Activated T-helper 17 cell treated with anti-CD3 and anti-CD28 coated beads, Interleukin-2, amount 50 U/mL, for 72 hours (primary cell): Measurements from ENCODE around the gene ANAPC1. TPM values are rescaled to one million over a fixed set of nuclear protein-coding genes. Genes with fewer than 3 reads are reported as not detected.

Experiments used
- ATAC-seq: fragments of 150-1000 bp; cut with Tn5 transposase; replicated peaks from 2 replicates; pipeline ENCODE4 v1.10.0; 2021; ENCODE audit warnings: mild to moderate bottlenecking, moderate library complexity
- H3K27ac Mint-ChIP-seq: one replicate; pipeline ENCODE4 v1.8.0; 2022; ENCODE audit warnings: mixed read lengths
- H3K27me3 Mint-ChIP-seq: one replicate; pipeline ENCODE4 v1.8.0; 2022; ENCODE audit warnings: mixed read lengths
- H3K36me3 Mint-ChIP-seq: one replicate; pipeline ENCODE4 v1.8.0; 2022; ENCODE audit warnings: low read depth, mild to moderate bottlenecking, mixed read lengths
- H3K4me1 Mint-ChIP-seq: one replicate; pipeline ENCODE4 v1.8.0; 2022; ENCODE audit warnings: mixed read lengths
- H3K4me3 Mint-ChIP-seq: one replicate; pipeline ENCODE4 v1.8.0; 2022; ENCODE audit warnings: mild to moderate bottlenecking, mixed read lengths
- H3K9me3 Mint-ChIP-seq: one replicate; pipeline ENCODE4 v1.8.0; 2022; ENCODE audit warnings: mixed read lengths
- total RNA-seq, 2 donors: library from RNA; stranded (reverse); gene quantifications; one replicate each; pipeline ENCODE4 v1.2.3, GENCODE V29; 2022

The ANAPC1 gene, protein sequence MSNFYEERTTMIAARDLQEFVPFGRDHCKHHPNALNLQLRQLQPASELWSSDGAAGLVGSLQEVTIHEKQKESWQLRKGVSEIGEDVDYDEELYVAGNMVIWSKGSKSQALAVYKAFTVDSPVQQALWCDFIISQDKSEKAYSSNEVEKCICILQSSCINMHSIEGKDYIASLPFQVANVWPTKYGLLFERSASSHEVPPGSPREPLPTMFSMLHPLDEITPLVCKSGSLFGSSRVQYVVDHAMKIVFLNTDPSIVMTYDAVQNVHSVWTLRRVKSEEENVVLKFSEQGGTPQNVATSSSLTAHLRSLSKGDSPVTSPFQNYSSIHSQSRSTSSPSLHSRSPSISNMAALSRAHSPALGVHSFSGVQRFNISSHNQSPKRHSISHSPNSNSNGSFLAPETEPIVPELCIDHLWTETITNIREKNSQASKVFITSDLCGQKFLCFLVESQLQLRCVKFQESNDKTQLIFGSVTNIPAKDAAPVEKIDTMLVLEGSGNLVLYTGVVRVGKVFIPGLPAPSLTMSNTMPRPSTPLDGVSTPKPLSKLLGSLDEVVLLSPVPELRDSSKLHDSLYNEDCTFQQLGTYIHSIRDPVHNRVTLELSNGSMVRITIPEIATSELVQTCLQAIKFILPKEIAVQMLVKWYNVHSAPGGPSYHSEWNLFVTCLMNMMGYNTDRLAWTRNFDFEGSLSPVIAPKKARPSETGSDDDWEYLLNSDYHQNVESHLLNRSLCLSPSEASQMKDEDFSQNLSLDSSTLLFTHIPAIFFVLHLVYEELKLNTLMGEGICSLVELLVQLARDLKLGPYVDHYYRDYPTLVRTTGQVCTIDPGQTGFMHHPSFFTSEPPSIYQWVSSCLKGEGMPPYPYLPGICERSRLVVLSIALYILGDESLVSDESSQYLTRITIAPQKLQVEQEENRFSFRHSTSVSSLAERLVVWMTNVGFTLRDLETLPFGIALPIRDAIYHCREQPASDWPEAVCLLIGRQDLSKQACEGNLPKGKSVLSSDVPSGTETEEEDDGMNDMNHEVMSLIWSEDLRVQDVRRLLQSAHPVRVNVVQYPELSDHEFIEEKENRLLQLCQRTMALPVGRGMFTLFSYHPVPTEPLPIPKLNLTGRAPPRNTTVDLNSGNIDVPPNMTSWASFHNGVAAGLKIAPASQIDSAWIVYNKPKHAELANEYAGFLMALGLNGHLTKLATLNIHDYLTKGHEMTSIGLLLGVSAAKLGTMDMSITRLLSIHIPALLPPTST (N-terminal part only)
- total RNA-seq: 100 to 1,000 TPM in 1 of 2 donors, 10 to 100 TPM in 1; 75.6 to 119 TPM

DNA sequence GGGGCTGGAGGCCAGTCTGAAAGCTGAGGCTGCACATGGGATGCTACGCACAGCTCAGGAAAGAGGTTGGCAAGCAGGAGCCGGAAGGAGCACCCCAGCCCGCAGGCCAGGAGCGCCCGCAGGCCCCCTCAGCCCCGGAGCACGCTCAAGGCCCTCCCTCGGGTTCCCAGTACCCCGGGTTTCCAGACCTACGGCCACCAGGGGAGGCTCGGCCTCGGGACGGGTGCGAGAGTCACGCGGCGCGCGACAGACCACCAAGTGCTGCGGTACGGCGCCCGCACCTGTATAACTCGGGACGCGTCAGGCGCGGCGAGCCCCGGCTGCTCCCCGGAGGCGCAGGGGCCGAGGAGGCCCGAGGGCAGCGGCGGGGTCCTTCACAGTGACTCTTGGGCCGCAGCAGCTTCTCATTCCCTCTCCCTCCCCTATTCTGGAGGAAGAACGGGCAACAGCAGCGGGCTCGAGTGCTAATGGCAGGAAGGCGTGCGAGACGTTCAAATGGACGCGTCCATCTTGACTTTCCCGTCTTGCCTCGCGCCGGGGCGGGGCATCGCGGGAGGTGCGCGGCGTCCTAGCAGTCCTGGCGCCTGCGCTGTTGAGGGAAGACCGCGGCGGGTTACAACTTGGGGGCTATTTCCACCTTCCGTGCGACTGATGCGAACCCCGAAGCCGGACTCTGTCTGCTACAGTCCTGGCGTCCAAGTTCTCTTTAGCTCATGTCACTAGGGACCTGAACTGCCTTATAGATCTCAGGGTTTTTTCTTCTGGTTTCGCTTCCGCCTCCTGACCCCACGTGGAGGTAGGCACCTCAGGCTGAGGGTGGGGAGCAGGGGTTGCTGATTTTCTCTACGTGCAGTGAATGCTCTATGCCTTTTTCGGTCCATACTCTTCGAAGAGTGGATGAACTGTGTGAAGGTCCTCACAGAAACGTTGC lies at the start of gene ANAPC1:
Gene ANAPC1 (minus strand): TSS at position 533 of the 931 bp plus-strand sequence. CDS start 3,368 bp downstream, outside the sequence.
- ATAC-seq: peak; percentile 95
- peak within 1 kb of the TSS; percentile 95 for H3K4me3 Mint-ChIP-seq
- H3K9me3 Mint-ChIP-seq: no peaks in the 10 kb centered on the region
- no peaks in the 10 kb centered on the region for H3K27me3 Mint-ChIP-seq
- H3K36me3 Mint-ChIP-seq: peaks cover 42% of the 10 kb centered on the region
- H3K27ac Mint-ChIP-seq: peak within 1 kb of the TSS; percentile 97
- no peaks in the 10 kb centered on the region for H3K4me1 Mint-ChIP-seq

DNA sequence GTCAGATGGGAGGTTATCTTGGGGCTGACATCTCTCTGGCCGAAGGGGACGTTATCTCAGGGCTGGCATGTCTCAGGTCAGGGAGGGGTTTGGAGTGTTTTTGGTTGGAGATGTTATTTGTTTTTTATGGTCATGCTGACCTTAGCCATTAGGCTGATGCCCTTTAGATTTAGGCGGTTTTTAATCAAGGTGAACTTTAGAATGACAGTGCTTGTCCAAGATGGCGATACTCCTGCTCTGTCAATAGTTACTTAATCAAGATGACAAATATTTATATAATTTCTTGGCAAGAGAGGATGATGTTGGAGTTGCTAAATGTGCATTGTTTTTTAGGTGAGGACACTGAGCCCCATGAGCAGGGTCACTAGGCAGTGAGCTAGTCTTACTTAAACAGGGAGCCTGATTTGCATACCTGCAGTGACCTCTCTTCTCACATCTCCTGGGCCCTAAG lies 48.9 kb upstream of the ANAPC1 start:
- Mint-ChIP-seq H3K27ac (peak overlapping the region; percentile 9), H3K4me1 (peaks cover 16% of the 10 kb centered on the region), H3K4me3 (no peak overlapping the region), H3K9me3 (no peaks in the 10 kb centered on the region), H3K27me3 (peaks cover 15% of the 10 kb centered on the region), H3K36me3 (no peaks in the 10 kb centered on the region)
- no peak for ATAC-seq

DNA sequence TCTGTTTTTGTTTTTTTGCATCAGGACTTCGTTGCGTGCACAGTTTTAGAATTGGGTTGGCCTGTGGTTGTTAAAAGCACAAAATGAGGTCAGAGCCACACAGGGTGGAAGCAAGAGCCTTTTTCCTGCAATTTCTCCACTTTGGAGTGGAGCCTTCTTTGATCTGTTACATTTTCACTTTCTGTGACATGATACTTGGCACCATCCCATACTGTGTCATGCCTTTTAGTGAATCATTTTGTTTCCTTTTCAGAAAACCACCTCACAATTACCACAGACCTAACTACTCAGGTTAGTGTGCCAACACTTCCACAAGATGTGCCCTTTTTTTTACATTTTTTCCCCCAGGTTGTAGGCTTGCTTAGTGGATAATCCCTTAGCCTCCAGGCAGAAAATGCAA lies 46.9 kb upstream of the ANAPC1 start:
- H3K27ac Mint-ChIP-seq: peak overlapping the region; percentile 90
- peaks cover 18% of the 10 kb centered on the region for H3K27me3 Mint-ChIP-seq
- peak; percentile 93 for ATAC-seq
- H3K36me3 Mint-ChIP-seq: no peaks in the 10 kb centered on the region
- H3K4me1 Mint-ChIP-seq: peaks cover 16% of the 10 kb centered on the region
- no peaks in the 10 kb centered on the region for H3K9me3 Mint-ChIP-seq
- H3K4me3 Mint-ChIP-seq: peak overlapping the region; percentile 60

DNA sequence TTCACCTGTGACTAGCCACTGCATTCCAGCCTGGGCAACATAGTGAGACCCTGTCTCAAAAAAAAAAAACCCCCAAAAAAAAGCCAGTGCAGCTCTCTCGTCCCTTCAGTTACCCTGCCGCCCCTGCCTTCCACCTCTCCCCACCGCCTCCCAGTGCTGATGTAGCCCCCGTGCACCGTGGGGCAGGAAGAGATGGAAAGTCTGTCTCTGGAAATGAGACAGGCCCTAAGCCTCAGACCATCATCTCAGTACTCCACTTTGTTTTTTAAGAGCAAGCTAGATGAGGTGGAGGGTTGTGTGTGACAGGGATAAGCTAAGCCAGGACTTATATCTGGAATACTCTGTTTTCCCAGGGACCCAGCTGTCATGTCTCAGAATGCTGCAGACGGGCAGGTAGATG lies 46.4 kb upstream of the ANAPC1 start:
- peaks cover 18% of the 10 kb centered on the region for H3K27me3 Mint-ChIP-seq

DNA sequence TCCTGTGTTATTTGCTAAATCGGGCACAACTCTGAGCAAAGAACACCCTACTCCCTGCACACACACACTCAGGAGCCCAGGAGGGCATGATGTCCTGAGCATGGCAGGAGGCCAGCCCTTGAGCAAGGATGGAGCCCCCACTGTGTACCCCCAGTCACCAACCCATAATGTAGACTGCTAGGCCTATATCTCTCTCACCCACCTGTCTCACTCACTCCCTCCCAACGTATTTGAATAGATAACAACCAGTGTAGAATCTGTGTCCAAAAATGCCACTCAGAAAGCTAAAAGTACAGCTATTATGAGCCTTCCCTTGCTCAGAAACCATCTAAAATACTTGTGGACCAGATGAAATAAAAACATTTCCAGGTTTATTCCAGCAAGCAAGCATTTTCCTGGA lies 43.7 kb upstream of the ANAPC1 start:
- Mint-ChIP-seq H3K36me3 (no peaks in the 10 kb centered on the region), H3K9me3 (no peaks in the 10 kb centered on the region)
- no peak for ATAC-seq

More for the DNA sequence above, 46.4 kb upstream of the ANAPC1 start:
- H3K9me3 Mint-ChIP-seq: no peaks in the 10 kb centered on the region
- peaks cover 16% of the 10 kb centered on the region for H3K4me1 Mint-ChIP-seq
- no peaks in the 10 kb centered on the region for H3K36me3 Mint-ChIP-seq
- peak overlapping the region; percentile 90 for H3K27ac Mint-ChIP-seq
- peak; percentile 78 for ATAC-seq
- peak overlapping the region; percentile 60 for H3K4me3 Mint-ChIP-seq

DNA sequence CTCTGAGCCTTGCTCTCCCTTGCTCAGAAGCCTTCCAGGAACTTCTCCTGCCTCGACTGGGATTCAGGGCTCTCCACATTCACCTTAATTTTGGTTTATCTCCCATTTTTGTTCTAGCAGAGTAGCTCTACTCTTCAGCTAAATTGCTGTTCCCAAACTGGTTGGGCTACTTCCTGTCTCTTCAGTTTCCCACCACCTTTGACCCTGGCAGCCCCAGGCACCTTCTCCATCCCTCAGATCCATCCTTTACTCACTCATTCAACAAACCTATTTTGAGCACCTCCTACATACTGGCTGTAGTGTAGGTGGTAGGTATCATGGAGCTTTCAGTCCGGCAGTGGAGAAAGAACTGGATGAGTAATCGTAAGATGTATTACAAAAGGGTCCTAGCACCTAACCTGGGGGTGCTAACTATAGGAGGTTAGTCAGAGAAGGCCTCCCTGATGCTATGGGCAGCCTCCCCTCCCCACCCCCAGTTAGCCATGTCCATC lies 40.7 kb upstream of the ANAPC1 start:
- no peaks in the 10 kb centered on the region for H3K36me3 Mint-ChIP-seq

More for the DNA sequence above, 43.7 kb upstream of the ANAPC1 start:
- no peak overlapping the region for H3K27ac Mint-ChIP-seq
- H3K4me3 Mint-ChIP-seq: no peak overlapping the region
- peaks cover 18% of the 10 kb centered on the region for H3K27me3 Mint-ChIP-seq
- peaks cover 21% of the 10 kb centered on the region for H3K4me1 Mint-ChIP-seq

DNA sequence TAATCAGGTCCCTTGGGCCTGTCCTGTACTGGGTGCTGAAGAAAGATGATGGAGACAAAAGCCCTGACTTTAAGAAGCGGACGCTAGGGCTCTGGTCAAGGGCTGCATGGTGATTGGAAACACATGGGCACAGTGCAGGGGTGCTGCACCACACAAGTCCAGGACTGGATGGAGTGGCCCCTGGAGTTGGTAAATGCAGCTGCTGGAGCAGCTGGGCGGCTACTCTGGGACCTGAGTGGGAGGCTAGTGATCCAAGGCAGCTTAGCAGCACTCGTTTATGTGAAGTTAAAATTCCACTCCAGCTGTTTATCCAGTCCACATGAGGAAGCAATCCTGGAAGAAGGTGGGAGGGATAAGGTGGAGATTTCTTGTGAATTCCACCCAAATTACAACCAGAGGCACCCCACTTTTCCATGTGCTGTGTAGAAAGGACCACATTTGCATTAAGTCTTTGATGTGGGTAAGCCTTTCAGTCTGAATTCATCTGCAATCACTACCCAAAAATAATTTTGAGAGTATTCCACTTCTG lies 39.3 kb upstream of the ANAPC1 start:
- no peak overlapping the region for H3K4me3 Mint-ChIP-seq
- peaks cover 14% of the 10 kb centered on the region for H3K27me3 Mint-ChIP-seq
- H3K36me3 Mint-ChIP-seq: no peaks in the 10 kb centered on the region
- H3K9me3 Mint-ChIP-seq: no peaks in the 10 kb centered on the region
- H3K4me1 Mint-ChIP-seq: peaks cover 6% of the 10 kb centered on the region
- H3K27ac Mint-ChIP-seq: no peak overlapping the region
- ATAC-seq: no peak

More for the DNA sequence above, 40.7 kb upstream of the ANAPC1 start:
- peaks cover 6% of the 10 kb centered on the region for H3K4me1 Mint-ChIP-seq
- H3K4me3 Mint-ChIP-seq: no peak overlapping the region
- peak overlapping the region; percentile 23 for H3K27ac Mint-ChIP-seq
- peak; percentile 26 for ATAC-seq
- no peaks in the 10 kb centered on the region for H3K9me3 Mint-ChIP-seq
- H3K27me3 Mint-ChIP-seq: peaks cover 14% of the 10 kb centered on the region

DNA sequence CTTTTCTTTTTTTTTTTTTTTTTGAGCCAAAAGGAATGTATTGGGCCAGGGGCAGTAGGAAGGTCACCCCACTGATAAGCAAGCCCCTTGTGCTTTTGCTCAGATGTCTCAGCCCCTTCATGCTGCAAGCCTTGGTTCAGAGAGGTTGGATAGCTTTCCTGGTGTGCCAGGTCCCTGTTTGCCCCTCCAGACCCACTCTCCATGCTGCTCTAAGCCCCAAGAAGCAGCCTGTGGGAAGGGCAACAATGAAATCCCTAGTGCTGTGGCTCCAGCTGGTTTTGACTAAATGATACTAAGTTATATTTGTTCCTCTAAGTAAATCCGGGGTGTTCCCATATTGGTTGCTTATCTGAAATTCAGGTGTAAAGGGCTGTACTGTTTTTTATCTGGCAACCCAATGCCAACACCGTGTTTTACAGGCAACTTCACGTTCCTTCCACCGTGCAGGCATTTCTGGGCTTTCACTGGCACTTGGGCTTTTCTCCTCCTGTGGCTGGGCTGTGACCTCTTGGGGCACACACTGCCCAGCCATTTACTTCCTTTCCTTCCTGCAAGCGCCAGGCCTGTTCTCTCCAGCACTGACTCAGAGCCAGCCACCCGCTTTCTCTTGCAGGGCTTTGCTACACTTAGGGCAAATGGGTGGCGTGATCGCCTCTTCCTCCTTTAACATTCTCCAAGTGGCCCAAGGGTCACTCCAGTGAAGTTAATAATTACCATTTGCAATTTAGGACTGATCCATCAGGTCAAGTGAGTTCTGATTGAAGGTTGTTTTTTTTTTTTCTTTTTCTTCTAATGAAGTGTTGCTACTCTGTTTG lies 36.0 kb upstream of the ANAPC1 start:
- ATAC-seq: no peak
- Mint-ChIP-seq H3K4me1 (peaks cover 6% of the 10 kb centered on the region), H3K27ac (no peak overlapping the region), H3K27me3 (peaks cover 11% of the 10 kb centered on the region), H3K36me3 (no peaks in the 10 kb centered on the region), H3K4me3 (no peak overlapping the region), H3K9me3 (no peaks in the 10 kb centered on the region)

DNA sequence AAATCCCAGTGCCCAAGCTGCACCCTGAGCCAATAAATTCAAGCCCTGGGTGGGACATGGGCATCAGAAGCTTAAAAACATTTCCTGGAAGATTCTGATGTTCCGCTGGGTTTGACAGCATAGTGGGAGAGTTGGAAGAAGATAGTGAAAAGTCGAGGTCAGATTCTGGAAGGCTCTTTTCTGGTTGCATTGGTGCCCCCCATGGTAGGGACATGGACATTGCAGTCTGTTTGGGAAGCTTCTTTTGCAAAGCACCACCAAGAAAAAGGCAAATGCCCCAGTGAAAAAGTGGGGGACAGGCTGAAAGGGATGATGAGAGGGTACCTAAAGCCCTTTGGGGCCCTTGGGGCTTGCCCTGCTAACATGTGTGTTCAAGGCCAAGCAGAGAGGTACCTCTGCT lies 35.4 kb upstream of the ANAPC1 start:
- Mint-ChIP-seq H3K27ac (no peak overlapping the region), H3K4me3 (no peak overlapping the region), H3K36me3 (no peaks in the 10 kb centered on the region), H3K27me3 (peaks cover 5% of the 10 kb centered on the region), H3K4me1 (peaks cover under 1% of the 10 kb centered on the region), H3K9me3 (no peaks in the 10 kb centered on the region)
- ATAC-seq: no peak

DNA sequence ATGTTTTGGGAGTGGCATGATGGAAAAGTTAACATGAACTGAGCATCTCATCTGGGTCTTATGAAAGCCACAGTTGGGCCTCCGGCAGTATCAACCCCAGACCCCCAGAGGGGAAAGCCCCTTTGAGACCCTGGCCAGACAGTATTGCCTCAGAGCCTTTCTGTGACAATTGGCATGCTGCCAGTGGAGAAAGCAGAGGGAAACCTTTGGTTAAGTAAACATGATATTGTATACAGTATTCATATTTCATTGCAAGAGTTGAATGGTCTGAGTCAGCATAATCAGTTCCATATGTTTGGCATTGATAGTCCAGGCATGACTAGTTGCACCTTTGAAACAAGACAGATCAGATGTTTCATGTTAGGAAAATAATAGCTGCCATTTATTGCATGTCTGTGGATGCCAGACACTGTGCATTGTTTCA lies 34.4 kb upstream of the ANAPC1 start:
- Mint-ChIP-seq H3K36me3 (no peaks in the 10 kb centered on the region), H3K27me3 (peaks cover 3% of the 10 kb centered on the region), H3K4me3 (no peak overlapping the region), H3K27ac (no peak overlapping the region), H3K9me3 (no peaks in the 10 kb centered on the region), H3K4me1 (no peaks in the 10 kb centered on the region)
- ATAC-seq: no peak

DNA sequence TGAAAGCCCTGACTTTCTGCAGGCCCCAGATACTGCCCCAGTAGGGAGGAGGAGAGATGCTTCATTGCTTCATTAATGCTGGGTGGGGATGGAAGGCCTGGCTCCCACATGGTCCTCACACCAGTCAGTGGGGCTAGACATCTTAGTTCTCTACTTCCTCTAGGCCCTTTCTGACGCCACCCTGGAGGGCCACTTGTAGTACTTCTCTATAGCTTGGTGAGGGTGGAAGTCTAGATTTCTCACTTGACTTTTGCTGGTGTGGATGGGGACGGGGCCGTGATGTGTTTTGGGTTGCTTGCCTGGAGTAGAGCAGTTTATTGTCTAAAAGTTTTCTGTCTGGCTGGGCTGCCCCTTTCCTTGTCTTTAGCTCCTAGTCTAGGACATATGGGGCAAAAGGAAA lies 33.1 kb upstream of the ANAPC1 start:
- Mint-ChIP-seq H3K4me1 (no peaks in the 10 kb centered on the region), H3K4me3 (no peak overlapping the region), H3K9me3 (no peaks in the 10 kb centered on the region), H3K27ac (no peak overlapping the region), H3K36me3 (no peaks in the 10 kb centered on the region), H3K27me3 (no peaks in the 10 kb centered on the region)
- no peak for ATAC-seq

DNA sequence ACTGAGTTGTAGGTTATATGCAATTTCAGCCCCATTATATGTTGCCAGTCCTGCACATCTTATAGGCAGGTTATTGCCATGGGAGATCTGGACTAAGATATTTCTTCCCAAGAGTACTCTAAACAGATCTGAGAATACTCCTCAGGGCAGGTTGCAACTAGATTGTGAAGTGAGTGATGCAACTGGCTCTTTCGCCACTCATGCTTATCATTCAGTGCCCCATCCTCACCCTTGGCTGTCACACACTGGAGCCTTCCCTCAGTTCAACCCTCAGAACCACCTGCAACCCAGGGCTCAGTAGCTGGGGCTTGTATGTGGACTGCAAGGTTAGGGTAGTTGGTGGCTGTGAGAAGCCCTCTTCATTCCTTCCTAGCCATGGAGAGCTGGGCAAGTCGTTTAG lies 28.6 kb upstream of the ANAPC1 start:
- H3K27me3 Mint-ChIP-seq: no peaks in the 10 kb centered on the region
- H3K4me1 Mint-ChIP-seq: no peaks in the 10 kb centered on the region
- no peaks in the 10 kb centered on the region for H3K36me3 Mint-ChIP-seq
- no peak overlapping the region for H3K4me3 Mint-ChIP-seq
- H3K27ac Mint-ChIP-seq: no peak overlapping the region
- ATAC-seq: no peak
- H3K9me3 Mint-ChIP-seq: no peaks in the 10 kb centered on the region
